H1 (cell line): ENCODE data around the gene TRIB2. TPM values are rescaled to one million over a fixed set of nuclear protein-coding genes. Genes with fewer than 3 reads are reported as not detected.

Experiments
- CTCF ChIA-PET: fragments of 300-600 bp; sonication (Branson Sonifier 250); formaldehyde crosslinking; loops from one replicate; lab custom pipeline; 2021; ENCODE audit not compliant: partially characterized antibody; lab: Charles Lee
- POLR2A ChIA-PET: fragments of 300-600 bp; sonication (Branson Sonifier 250); formaldehyde crosslinking; loops from one replicate; lab custom pipeline; 2021; ENCODE audit warnings: inconsistent platforms; ENCODE audit not compliant: partially characterized antibody; lab: Charles Lee
- DNase-seq, 2 experiments: peaks; one replicate each; pipeline versions ENCODE4 v3.0.0 to v3.0.0-alpha.2; 2010 to 2022; ENCODE audit warnings: low spot score in 2 of 2, low read depth in 1 of 2, mixed read lengths in 1 of 2
- FAIRE-seq: peaks from 2 replicates; lab custom pipeline; 2011; peaks lifted over from hg19 to GRCh38; lab: Jason Lieb, UNC
- H2AFZ ChIP-seq: 2 replicates; pipeline ENCODE4 v1.8.1; 2012; ENCODE audit warnings: low read length, inconsistent platforms
- H2AK5ac ChIP-seq: 2 replicates; pipeline ENCODE4 v1.6.1; 2013; ENCODE audit warnings: low read depth, low read length
- H2BK120ac ChIP-seq: replicated peaks from 2 replicates; pipeline ENCODE3; 2013; ENCODE audit warnings: low read depth, low read length, inconsistent platforms
- H2BK12ac ChIP-seq: 2 replicates; pipeline ENCODE4 v1.6.1; 2013; ENCODE audit warnings: low read depth, low read length
- H2BK15ac ChIP-seq: 2 replicates; pipeline ENCODE4 v1.6.1; 2013; ENCODE audit warnings: low read length
- H2BK20ac ChIP-seq: 2 replicates; pipeline ENCODE4 v1.6.1; 2013; ENCODE audit warnings: low read length
- H2BK5ac ChIP-seq: 2 replicates; pipeline ENCODE4 v1.6.1; 2013; ENCODE audit warnings: low read depth, low read length
- H3K14ac ChIP-seq: 2 replicates; pipeline ENCODE4 v1.6.1; 2013; ENCODE audit warnings: inconsistent platforms; ENCODE audit not compliant: insufficient read length
- H3K18ac ChIP-seq: 2 replicates; pipeline ENCODE4 v1.6.1; 2013; ENCODE audit warnings: low read length; ENCODE audit errors: extremely low read depth
- H3K23ac ChIP-seq: 2 replicates; pipeline ENCODE4 v1.6.1; 2013; ENCODE audit warnings: inconsistent platforms; ENCODE audit not compliant: insufficient read length
- H3K23me2 ChIP-seq: 2 replicates; pipeline ENCODE4 v1.6.1; 2013; ENCODE audit warnings: low read depth, low read length
- H3K27ac ChIP-seq: 2 replicates; pipeline ENCODE4 v1.6.1; 2011; ENCODE audit warnings: low read depth, low read length, inconsistent platforms
- H3K27me3 ChIP-seq, 4 experiments: replicated peaks in 1 of 4; 1 replicate in 1 of 4; 2 replicates in 3 of 4; pipeline versions ENCODE4 v1.6.1 to v1.8.1; 2011 to 2013; ENCODE audit warnings: low read length in 3 of 4, mild to moderate bottlenecking in 3 of 4, inconsistent platforms in 2 of 4, mixed read lengths in 2 of 4, moderate library complexity in 1 of 4; ENCODE audit not compliant: control insufficient read depth in 3 of 4, insufficient read depth in 3 of 4; ENCODE audit errors: extremely low read depth in 1 of 4
- H3K36me3 ChIP-seq, 4 experiments: 2 replicates each; pipeline versions ENCODE4 v1.6.1 to v1.8.1; 2011 to 2013; ENCODE audit warnings: mild to moderate bottlenecking in 4 of 4, low read length in 3 of 4, moderate library complexity in 2 of 4, control low read depth in 1 of 4, inconsistent platforms in 1 of 4; ENCODE audit not compliant: insufficient read depth in 4 of 4, control insufficient read depth in 2 of 4
- H3K4ac ChIP-seq: replicated peaks from 2 replicates; pipeline ENCODE3; 2013; ENCODE audit warnings: low read length, low read depth, mixed read lengths, inconsistent platforms; ENCODE audit not compliant: insufficient read length
- H3K4me1 ChIP-seq, 4 experiments: replicated peaks in 1 of 4; 1 replicate in 1 of 4; 2 replicates in 3 of 4; pipeline versions ENCODE4 v1.6.1 to v1.8.1; 2011 to 2013; ENCODE audit warnings: low read length in 3 of 4, inconsistent platforms in 2 of 4, mixed read lengths in 1 of 4; ENCODE audit not compliant: insufficient read depth in 4 of 4, control insufficient read depth in 3 of 4
- H3K4me2 ChIP-seq, 2 experiments: 2 replicates each; pipeline versions ENCODE4 v1.6.1 to v1.8.1; 2011 to 2013; ENCODE audit warnings: low read depth in 2 of 2, low read length in 2 of 2, control low read depth in 1 of 2, inconsistent platforms in 1 of 2, mild to moderate bottlenecking in 1 of 2; ENCODE audit not compliant: insufficient read depth in 1 of 2
- H3K4me3 ChIP-seq, 4 experiments: fragments of 200-600, 300-600 bp in 1 of 4; sonication (generic), shearing (Covaris generic), sonication (Bioruptor Twin) in 1 of 4; 2 replicates each; pipeline versions ENCODE4 v1.5.1 to v1.8.1; 2011 to 2016; ENCODE audit warnings: low read length in 4 of 4, low read depth in 3 of 4, control low read depth in 2 of 4, inconsistent platforms in 2 of 4, mild to moderate bottlenecking in 2 of 4, mixed read lengths in 1 of 4, moderate library complexity in 1 of 4; ENCODE audit not compliant: insufficient read depth in 2 of 4; ENCODE audit errors: extremely low read depth in 1 of 4
- H3K56ac ChIP-seq: replicated peaks from 2 replicates; pipeline ENCODE3; 2013; ENCODE audit warnings: low read depth, mild to moderate bottlenecking, mixed read lengths, low read length, inconsistent platforms; ENCODE audit not compliant: insufficient read length
- H3K79me1 ChIP-seq: 2 replicates; pipeline ENCODE4 v1.6.1; 2013; ENCODE audit warnings: low read depth, low read length, control low read depth
- H3K79me2 ChIP-seq, 2 experiments: 2 replicates each; pipeline versions ENCODE4 v1.6.1 to v1.8.1; 2012 to 2013; ENCODE audit warnings: low read length in 2 of 2, mild to moderate bottlenecking in 2 of 2, inconsistent platforms in 1 of 2; ENCODE audit not compliant: insufficient read depth in 2 of 2, control insufficient read depth in 1 of 2
- H3K9ac ChIP-seq, 4 experiments: replicated peaks in 1 of 4; 1 replicate in 1 of 4; 2 replicates in 3 of 4; pipeline versions ENCODE4 v1.6.1 to v1.8.1; 2011 to 2013; ENCODE audit warnings: low read depth in 3 of 4, low read length in 3 of 4, control low read depth in 2 of 4, mild to moderate bottlenecking in 2 of 4, moderate library complexity in 2 of 4, inconsistent platforms in 1 of 4; ENCODE audit errors: extremely low read depth in 1 of 4
- H3K9me3 ChIP-seq, 2 experiments: 2 replicates each; pipeline versions ENCODE4 v1.6.1 to v1.8.1; 2012 to 2013; ENCODE audit warnings: mild to moderate bottlenecking in 2 of 2, moderate library complexity in 2 of 2, control low read depth in 1 of 2, inconsistent platforms in 1 of 2, low read depth in 1 of 2, low read length in 1 of 2, mixed read lengths in 1 of 2; ENCODE audit not compliant: insufficient read depth in 2 of 2
- H4K20me1 ChIP-seq, 2 experiments: replicated peaks in 1 of 2; 2 replicates each; pipeline versions ENCODE3 to v1.8.1; 2011 to 2013; ENCODE audit warnings: inconsistent platforms in 2 of 2, low read length in 2 of 2, mild to moderate bottlenecking in 1 of 2; ENCODE audit not compliant: insufficient read depth in 2 of 2, control insufficient read depth in 1 of 2
- H4K5ac ChIP-seq: 2 replicates; pipeline ENCODE4 v1.6.1; 2013; ENCODE audit warnings: low read length, low read depth, mixed read lengths, inconsistent platforms; ENCODE audit not compliant: insufficient read length
- H4K8ac ChIP-seq: 2 replicates; pipeline ENCODE4 v1.8.0; 2013; ENCODE audit warnings: mild to moderate bottlenecking, moderate library complexity, low read length, inconsistent platforms; ENCODE audit not compliant: insufficient read depth; ENCODE audit errors: extremely low read depth
- H4K91ac ChIP-seq: replicated peaks from 2 replicates; pipeline ENCODE3; 2013; ENCODE audit warnings: low read length, mixed read lengths, inconsistent platforms; ENCODE audit not compliant: insufficient read length
- BACH1 ChIP-seq: IDR thresholded peaks from 2 replicates; pipeline ENCODE4 v1.6.1; 2012; ENCODE audit warnings: low read length, improper control_type of control experiment
- CBX5 ChIP-seq: fragments of 300-800, 300-1000 bp; sonication (generic); IDR thresholded peaks from 2 replicates; pipeline ENCODE4 v1.7.1; 2016; ENCODE audit warnings: antibody characterized with exemption, low read length, low read depth
- CBX8 ChIP-seq: fragments of 300-800, 300-1000 bp; sonication (generic); IDR thresholded peaks from 2 replicates; pipeline ENCODE4 v1.7.1; 2016; ENCODE audit warnings: low read depth, low read length, borderline replicate concordance
- E2F6 ChIP-seq: IDR thresholded peaks from 2 replicates; pipeline ENCODE4 v1.6.1; 2012; ENCODE audit warnings: inconsistent platforms
- EP300 ChIP-seq, 2 experiments: IDR thresholded peaks; 1 replicate in 1 of 2; 2 replicates in 1 of 2; pipeline ENCODE4 v1.6.1; 2011 to 2012; ENCODE audit warnings: low read depth in 2 of 2, low read length in 2 of 2, mild to moderate bottlenecking in 2 of 2, borderline replicate concordance in 1 of 2, inconsistent platforms in 1 of 2, moderate library complexity in 1 of 2
- HDAC2 ChIP-seq, 2 experiments: fragments of 300-600 bp in 1 of 2; sonication (generic) in 1 of 2; IDR thresholded peaks; 2 replicates each; pipeline ENCODE4 v1.6.1; 2011 to 2012; ENCODE audit warnings: low read depth in 2 of 2, low read length in 2 of 2, mild to moderate bottlenecking in 2 of 2, moderate library complexity in 2 of 2, borderline replicate concordance in 1 of 2, inconsistent platforms in 1 of 2
- POLR2A ChIP-seq, 2 experiments: IDR thresholded peaks; 1 replicate in 1 of 2; 2 replicates in 1 of 2; pipeline ENCODE4 v1.6.1; 2011; ENCODE audit warnings: low read depth in 2 of 2, low read length in 2 of 2, mild to moderate bottlenecking in 2 of 2; ENCODE audit errors: control extremely low read depth in 1 of 2
- POU5F1 ChIP-seq: IDR thresholded peaks from 2 replicates; pipeline ENCODE4 v1.6.1; 2011; ENCODE audit warnings: low read depth, mild to moderate bottlenecking, low read length, moderate library complexity
- RXRA ChIP-seq: IDR thresholded peaks from 2 replicates; pipeline ENCODE4 v1.6.1; 2011; ENCODE audit warnings: low read depth, mild to moderate bottlenecking, low read length, moderate library complexity; ENCODE audit not compliant: insufficient read depth
- SAP30 ChIP-seq: fragments of 300-600 bp; sonication (generic); IDR thresholded peaks from 2 replicates; pipeline ENCODE4 v1.7.1; 2012; ENCODE audit warnings: low read length, moderate library complexity, mild to moderate bottlenecking, inconsistent platforms; ENCODE audit not compliant: insufficient read depth, insufficient replicate concordance
- SP2 ChIP-seq: IDR thresholded peaks from 2 replicates; pipeline ENCODE4 v1.6.1; 2012; ENCODE audit warnings: mild to moderate bottlenecking, low read length, inconsistent platforms
- USF2 ChIP-seq: IDR thresholded peaks from 2 replicates; pipeline ENCODE4 v1.6.1; 2011; ENCODE audit warnings: low read length, improper control_type of control experiment
- WGBS, 2 experiments: shearing (Covaris generic) in 1 of 2; methylation state at CpG; one replicate each; pipeline versions ENCODE4 v1.1.6 to v1.1.7; 2013 to 2015; ENCODE audit warnings: low lambda C conversion rate in 2 of 2, mixed read lengths in 2 of 2, inconsistent platforms in 1 of 2, low coverage in 1 of 2, missing lambda C conversion rate in 1 of 2; ENCODE audit not compliant: insufficient replicate concordance in 2 of 2, insufficient coverage in 1 of 2, insufficient read length in 1 of 2; ENCODE audit errors: extremely low coverage in 1 of 2, missing lambda C conversion rate in 1 of 2; 5-methylcytosine and 5-hydroxymethylcytosine counted together
- polyA plus RNA-seq, 7 experiments: library from polyadenylated mRNA; depleted of rRNA in 3 of 7; stranded (reverse) in 5 of 7; unstranded in 2 of 7; fragments of >200 nt in 5 of 7; fragments of 200-250 nt in 2 of 7; gene quantifications; 1 replicate in 5 of 7; 2 replicates in 1 of 7; 4 replicates in 1 of 7; pipeline versions ENCODE4 v1.2.1 to v1.2.3, GENCODE V29; 2011 to 2013; ENCODE audit warnings: missing spikeins in 2 of 7, mixed read lengths in 2 of 7
- total RNA-seq: library from RNA; stranded (reverse); fragmentation: NEBNext Ultra II Directional; extraction: Animal tissue kit (Norgen Biotek cat#: 25700); gene quantifications from 2 replicates; pipeline ENCODE4 v1.2.1, GENCODE V29; 2021

Gene TRIB2
- total and polyA plus RNA-seq, 2 of the 8 experiments (the other 6 are each of a cell fraction or from before 2014, with no cell fraction given): 40.8 to 57.0 TPM

DNA sequence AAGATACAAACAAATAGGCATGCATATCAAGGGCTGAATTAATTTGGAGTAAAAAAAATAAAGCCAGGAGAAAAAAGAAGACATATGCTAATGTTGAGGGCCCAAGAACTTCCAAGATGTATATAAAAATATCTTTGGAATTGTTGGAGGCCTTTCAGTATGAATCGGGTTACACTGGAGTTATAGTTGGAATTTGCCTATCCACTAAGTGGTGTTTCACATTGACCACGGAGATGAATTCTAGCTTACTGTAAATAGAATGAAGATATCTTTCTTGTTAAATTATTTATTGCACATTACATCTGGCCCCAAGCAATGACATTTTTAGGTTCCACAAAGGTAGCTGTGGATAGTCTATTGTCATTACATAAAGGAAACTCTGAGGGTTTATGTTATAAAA is 38.5 kb upstream of the TRIB2 start:
- Histone ChIP-seq H2BK120ac (no peak overlapping the region), H2BK20ac (no peak overlapping the region), H3K23me2 (no peaks in the 10 kb centered on the region), H4K20me1 (no peaks in the 10 kb centered on the region), H3K36me3 (no peaks in the 10 kb centered on the region), H3K27ac (no peak overlapping the region), H3K4ac (no peak overlapping the region), H2BK5ac (no peak overlapping the region), H3K79me1 (no peaks in the 10 kb centered on the region), H2AK5ac (no peak overlapping the region), H3K18ac (no peak overlapping the region), H4K91ac (no peak overlapping the region), H3K9me3 (peaks cover 2 to 4% of the 10 kb centered on the region in 2 experiments; a peak in 3 of 4 replicates), H2BK12ac (no peak overlapping the region), H3K9ac (no peak overlapping the region), H2BK15ac (no peak overlapping the region), H2AFZ (no peak overlapping the region), H4K8ac (no peak overlapping the region), H3K4me1 (peaks cover 0 to 2% (median 0%) of the 10 kb centered on the region in 4 experiments; a peak in 1 of 7 replicates), H3K4me2 (no peak overlapping the region), H4K5ac (no peak overlapping the region), H3K27me3 (no peaks in the 10 kb centered on the region), H3K4me3 (no peak overlapping the region), H3K79me2 (no peaks in the 10 kb centered on the region), H3K56ac (no peak overlapping the region), H3K23ac (no peak overlapping the region), H3K14ac (no peak overlapping the region)
- CTCF ChIA-PET: interaction anchor here (1.2 to 1.3 kb wide), 2 partner anchors 14 to 254 kb away, joined by 3 to 5 read pairs; no protein-coding TSS in a partner anchor
- WGBS, 2 experiments: 81% methylated on average over 2 of the region's 2 CpGs; no CpG with 5 or more reads in 1 of the 2 experiments
- DNase-seq: no peak
- no peak for FAIRE-seq
- POLR2A ChIA-PET: no interaction called here
- TF ChIP-seq RXRA (no peak), HDAC2 (IDR thresholded peaks at IDR 0.05; ENCODE audit: borderline replicate concordance in 1 of 2, low read depth in 2 of 2, low read length in 2 of 2) (no peak), CBX8 (no peak), SP2 (no peak), POLR2A (IDR thresholded peaks at IDR 0.05; ENCODE audit: control extremely low read depth in 1 of 2, low read depth in 2 of 2, low read length in 2 of 2) (no peak), POU5F1 (no peak), SAP30 (no peak), E2F6 (no peak), BACH1 (no peak), USF2 (no peak), CBX5 (no peak), EP300 (IDR thresholded peaks at IDR 0.05; ENCODE audit: borderline replicate concordance in 1 of 2, low read depth in 2 of 2, low read length in 2 of 2) (no peak)
